ENCODE measurements around the gene SURF4. TPM values are rescaled to one million over a fixed set of nuclear protein-coding genes. Genes with fewer than 3 reads are reported as not detected.
"Not testable (repeated sequence)": the region's sequence is repeated elsewhere in the genome, so short reads cannot be mapped to it uniquely, and the experiment has no call there.

The SURF4 gene
- total RNA-seq, 2 experiments from 2014 or later: 283 to 349 TPM

- Mint-ChIP-seq H3K27me3 (no peaks in the 10 kb centered on the region), H3K4me1 (no peaks in the 10 kb centered on the region), H3K9me3 (ENCODE audit: low read depth) (no peaks in the 10 kb centered on the region), H3K27ac (no peak overlapping the region), H3K4me3 (no peak overlapping the region), H3K36me3 (ENCODE audit: low read depth) (no peaks in the 10 kb centered on the region)
- ATAC-seq (peak; percentile 43), DNase-seq (peak; percentile 25)
- POLR2A ChIA-PET: no interaction called here
- intact Hi-C loops (cut with DNase I, micrococcal nuclease): no loop called here
- CTCF ChIA-PET: interaction anchor here (2.2 kb wide), 1 partner anchor 90 kb away, joined by 5 read pairs; no protein-coding TSS in a partner anchor
Observed at GRCh38 chr9:133396952-133397351, 21.1 kb upstream of the SURF4 start.

GRCh38 chr9:133394687-133395271, 18.9 kb upstream of the SURF4 start:
- intact Hi-C loops (cut with DNase I, micrococcal nuclease): no loop called here
- no peak for ATAC-seq
- Mint-ChIP-seq H3K27me3 (peaks cover 7% of the 10 kb centered on the region), H3K36me3 (ENCODE audit: low read depth) (no peaks in the 10 kb centered on the region), H3K4me1 (no peaks in the 10 kb centered on the region), H3K9me3 (ENCODE audit: low read depth) (no peaks in the 10 kb centered on the region), H3K27ac (no peak overlapping the region), H3K4me3 (no peak overlapping the region)
- ChIA-PET CTCF (interaction anchor here (0.5 to 2.2 kb wide), 5 partner anchors 24 to 1003 kb away, joined by 3 to 5 read pairs (median 3); no protein-coding TSS in a partner anchor), POLR2A (no interaction called here)
- DNase-seq: no peak

- POLR2A ChIA-PET: interaction anchor here (0.7 kb wide), 1 partner anchor 12 kb away, joined by 4 read pairs; no protein-coding TSS in a partner anchor
Observed at GRCh38 chr9:133393399-133393798, 17.5 kb upstream of the SURF4 start.

GRCh38 chr9:133392308-133392707, 16.4 kb upstream of the SURF4 start:
- H3K27me3 Mint-ChIP-seq; H3K9me3 Mint-ChIP-seq (ENCODE audit: low read depth); ATAC-seq; H3K36me3 Mint-ChIP-seq (ENCODE audit: low read depth); H3K4me1 Mint-ChIP-seq; POLR2A ChIA-PET; CTCF ChIA-PET; H3K27ac Mint-ChIP-seq; DNase-seq; H3K4me3 Mint-ChIP-seq; intact Hi-C loops (cut with DNase I, micrococcal nuclease): not testable (repeated sequence)

More at GRCh38 chr9:133393399-133393798, 17.5 kb upstream of the SURF4 start:
- no peak overlapping the region for H3K27ac Mint-ChIP-seq
- peaks cover 9% of the 10 kb centered on the region for H3K27me3 Mint-ChIP-seq
- no peaks in the 10 kb centered on the region for H3K36me3 Mint-ChIP-seq (ENCODE audit: low read depth)
- intact Hi-C loops (cut with DNase I, micrococcal nuclease): no loop called here
- no peaks in the 10 kb centered on the region for H3K4me1 Mint-ChIP-seq
- CTCF ChIA-PET: interaction anchor here (0.6 kb wide), 1 partner anchor 531 kb away, joined by 3 read pairs; no protein-coding TSS in a partner anchor
- ATAC-seq: no peak
- H3K4me3 Mint-ChIP-seq: no peak overlapping the region
- no peak for DNase-seq
- H3K9me3 Mint-ChIP-seq (ENCODE audit: low read depth): no peaks in the 10 kb centered on the region

- H3K4me3 Mint-ChIP-seq; ATAC-seq; POLR2A ChIA-PET; H3K27ac Mint-ChIP-seq; H3K36me3 Mint-ChIP-seq (ENCODE audit: low read depth); CTCF ChIA-PET; H3K4me1 Mint-ChIP-seq; H3K27me3 Mint-ChIP-seq; intact Hi-C loops (cut with DNase I, micrococcal nuclease); H3K9me3 Mint-ChIP-seq (ENCODE audit: low read depth); DNase-seq: not testable (repeated sequence)
Observed at GRCh38 chr9:133391449-133391848, 15.6 kb upstream of the SURF4 start.

- intact Hi-C loops (cut with DNase I, micrococcal nuclease): no loop called here
- H3K36me3 Mint-ChIP-seq (ENCODE audit: low read depth): no peaks in the 10 kb centered on the region
- H3K4me1 Mint-ChIP-seq: no peaks in the 10 kb centered on the region
- H3K27me3 Mint-ChIP-seq: peaks cover 9% of the 10 kb centered on the region
- no peak overlapping the region for H3K27ac Mint-ChIP-seq
- no peaks in the 10 kb centered on the region for H3K9me3 Mint-ChIP-seq (ENCODE audit: low read depth)
- ChIA-PET CTCF (no interaction called here), POLR2A (no interaction called here)
- DNase-seq (no peak), ATAC-seq (no peak)
- no peak overlapping the region for H3K4me3 Mint-ChIP-seq
Observed at GRCh38 chr9:133390713-133391112, 14.9 kb upstream of the SURF4 start.

DNA sequence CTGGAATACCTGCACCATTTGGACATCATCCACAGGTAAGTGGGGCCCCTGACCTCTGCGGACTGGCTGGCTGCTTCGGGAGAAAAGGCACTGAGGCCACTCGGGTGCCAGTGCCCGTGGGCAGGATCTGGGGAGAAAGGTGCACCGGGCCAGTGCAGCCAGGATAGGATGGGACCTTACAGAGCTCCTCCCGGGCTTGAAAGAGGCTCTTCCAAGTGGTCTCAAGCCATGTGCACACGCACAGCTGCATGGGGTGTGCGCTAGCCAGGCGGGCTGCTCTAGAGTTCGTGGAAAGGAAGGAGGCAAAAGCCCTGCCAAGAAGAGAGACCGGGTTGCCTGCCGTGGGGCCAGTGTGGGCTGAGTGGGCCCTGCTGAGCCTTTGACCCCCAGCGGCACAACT, 13.7 kb upstream of the SURF4 start:
- intact Hi-C loops (cut with DNase I, micrococcal nuclease): no loop called here
- ATAC-seq (no peak), DNase-seq (no peak)
- no peaks in the 10 kb centered on the region for H3K9me3 Mint-ChIP-seq (ENCODE audit: low read depth)
- H3K27me3 Mint-ChIP-seq: peaks cover 9% of the 10 kb centered on the region
- H3K4me3 Mint-ChIP-seq: no peak overlapping the region
- ChIA-PET POLR2A (no interaction called here), CTCF (no interaction called here)
- H3K4me1 Mint-ChIP-seq: no peaks in the 10 kb centered on the region
- H3K27ac Mint-ChIP-seq: no peak overlapping the region
- H3K36me3 Mint-ChIP-seq (ENCODE audit: low read depth): no peaks in the 10 kb centered on the region

- DNase-seq (no peak), ATAC-seq (no peak)
- Mint-ChIP-seq H3K36me3 (ENCODE audit: low read depth) (no peaks in the 10 kb centered on the region), H3K4me1 (no peaks in the 10 kb centered on the region), H3K27me3 (peaks cover 9% of the 10 kb centered on the region), H3K4me3 (no peak overlapping the region), H3K27ac (no peak overlapping the region), H3K9me3 (ENCODE audit: low read depth) (no peaks in the 10 kb centered on the region)
- intact Hi-C loops (cut with DNase I, micrococcal nuclease): no loop called here
- POLR2A ChIA-PET: no interaction called here
- CTCF ChIA-PET: no interaction called here
Observed at GRCh38 chr9:133389025-133389557, 13.2 kb upstream of the SURF4 start.

DNA sequence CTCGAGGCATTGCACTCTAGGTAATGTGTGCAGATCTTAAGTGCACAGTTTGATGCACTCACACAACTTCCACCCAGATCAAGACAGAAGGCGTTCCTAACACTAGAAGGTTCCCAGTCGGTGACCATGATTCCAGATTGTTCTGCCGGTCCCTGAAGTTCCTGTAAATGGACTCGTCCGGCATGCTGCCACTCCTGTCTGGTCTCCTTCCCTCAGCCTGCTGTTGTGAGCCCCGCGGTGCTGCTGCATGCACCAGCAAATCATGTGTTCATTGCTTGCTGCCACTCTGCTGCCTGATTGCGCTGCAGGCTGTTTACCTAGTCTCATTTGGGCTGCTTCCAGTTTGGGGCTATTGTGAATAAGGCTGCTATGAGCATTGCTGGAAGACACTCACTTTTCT, 11.8 kb upstream of the SURF4 start:
- no peak overlapping the region for H3K27ac Mint-ChIP-seq
- ChIA-PET CTCF (no interaction called here), POLR2A (no interaction called here)
- no peak for ATAC-seq
- no peaks in the 10 kb centered on the region for H3K36me3 Mint-ChIP-seq (ENCODE audit: low read depth)
- intact Hi-C loops (cut with DNase I, micrococcal nuclease): no loop called here
- no peak overlapping the region for H3K4me3 Mint-ChIP-seq
- no peaks in the 10 kb centered on the region for H3K9me3 Mint-ChIP-seq (ENCODE audit: low read depth)
- peaks cover 9% of the 10 kb centered on the region for H3K27me3 Mint-ChIP-seq
- no peak for DNase-seq
- no peaks in the 10 kb centered on the region for H3K4me1 Mint-ChIP-seq

GRCh38 chr9:133386338-133386737, 10.5 kb upstream of the SURF4 start:
- Mint-ChIP-seq H3K9me3 (ENCODE audit: low read depth) (no peaks in the 10 kb centered on the region), H3K36me3 (ENCODE audit: low read depth) (no peaks in the 10 kb centered on the region), H3K27ac (no peak overlapping the region), H3K27me3 (peaks cover 9% of the 10 kb centered on the region), H3K4me1 (no peaks in the 10 kb centered on the region), H3K4me3 (no peak overlapping the region)
- intact Hi-C loops (cut with DNase I, micrococcal nuclease): no loop called here
- POLR2A ChIA-PET: no interaction called here
- DNase-seq (no peak), ATAC-seq (no peak)
- CTCF ChIA-PET: interaction anchor here (0.6 to 1.2 kb wide), 2 partner anchors 9 to 138 kb away, joined by 3 read pairs; no protein-coding TSS in a partner anchor

DNA sequence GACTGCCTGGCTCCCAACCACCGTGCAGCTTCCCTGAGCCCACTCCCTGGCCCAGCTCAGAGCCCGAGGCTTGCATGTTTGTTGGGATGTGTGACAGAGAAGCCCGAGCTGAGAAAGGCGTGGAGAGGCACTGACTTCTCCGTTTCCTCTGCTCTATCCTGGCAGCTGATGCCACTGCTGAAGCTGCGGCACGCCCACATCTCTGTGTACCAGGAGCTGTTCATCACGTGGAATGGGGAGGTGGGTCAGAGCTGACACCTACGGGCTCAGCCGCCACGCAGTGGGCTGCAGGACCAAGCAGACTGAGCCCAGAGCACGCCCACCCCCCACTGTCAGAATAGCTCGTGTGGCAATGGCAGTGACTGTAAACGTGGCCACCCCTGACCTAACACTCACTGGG, 9.6 kb upstream of the SURF4 start:
- H3K27me3 Mint-ChIP-seq: peaks cover 7% of the 10 kb centered on the region
- no peaks in the 10 kb centered on the region for H3K9me3 Mint-ChIP-seq (ENCODE audit: low read depth)
- ChIA-PET CTCF (interaction anchor here (0.6 kb wide), 1 partner anchor 363 kb away, joined by 3 read pairs; no protein-coding TSS in a partner anchor), POLR2A (no interaction called here)
- intact Hi-C loops (cut with DNase I, micrococcal nuclease): no loop called here
- H3K4me3 Mint-ChIP-seq: no peak overlapping the region
- no peaks in the 10 kb centered on the region for H3K4me1 Mint-ChIP-seq
- no peak overlapping the region for H3K27ac Mint-ChIP-seq
- DNase-seq (no peak), ATAC-seq (no peak)
- no peaks in the 10 kb centered on the region for H3K36me3 Mint-ChIP-seq (ENCODE audit: low read depth)

- Mint-ChIP-seq H3K4me3 (no peak overlapping the region), H3K27ac (no peak overlapping the region), H3K9me3 (ENCODE audit: low read depth) (no peaks in the 10 kb centered on the region), H3K36me3 (ENCODE audit: low read depth) (no peaks in the 10 kb centered on the region), H3K27me3 (peaks cover 2% of the 10 kb centered on the region), H3K4me1 (no peaks in the 10 kb centered on the region)
- CTCF ChIA-PET: interaction anchor here (0.6 kb wide), 2 partner anchors 136 to 363 kb away, joined by 3 to 4 read pairs; no protein-coding TSS in a partner anchor
- intact Hi-C loops (cut with DNase I, micrococcal nuclease): no loop called here
- ATAC-seq: no peak
- DNase-seq: no peak
- POLR2A ChIA-PET: no interaction called here
Observed at GRCh38 chr9:133384736-133385321, 9.0 kb upstream of the SURF4 start.

All from activated CD4-positive, alpha-beta T cell treated with anti-CD3 and anti-CD28 coated beads for 36 hours (primary cell).